MM.1S (cell line): ENCODE data around the gene CREBBP.

Source experiments
- DNase-seq: peaks from one replicate; pipeline ENCODE4 v3.0.0-alpha.2; 2015
- H2AFZ ChIP-seq: fragments of 300-600 bp; sonication (generic); 2 replicates; pipeline ENCODE4 v1.6.0; 2016; ENCODE audit warnings: antibody characterized with exemption, low read length
- H3F3A ChIP-seq: fragments of 300-600 bp; sonication (generic); 2 replicates; pipeline ENCODE4 v1.6.1; 2016; ENCODE audit warnings: mild to moderate bottlenecking, antibody characterized with exemption, low read length, moderate library complexity, mixed read lengths; ENCODE audit not compliant: insufficient read depth
- H3K27ac ChIP-seq: fragments of 300-600 bp; sonication (generic); 2 replicates; pipeline ENCODE4 v1.5.1; 2016; ENCODE audit warnings: mild to moderate bottlenecking, low read length
- H3K27me3 ChIP-seq: fragments of 300-600 bp; sonication (generic); replicated peaks from 2 replicates; pipeline ENCODE4 v1.6.0; 2016; ENCODE audit warnings: low read length; ENCODE audit not compliant: insufficient read depth
- H3K36me3 ChIP-seq: fragments of 300-600 bp; sonication (generic); replicated peaks from 2 replicates; pipeline ENCODE4 v1.6.1; 2016; ENCODE audit warnings: mild to moderate bottlenecking, low read length, mixed read lengths; ENCODE audit not compliant: insufficient read depth
- H3K4me1 ChIP-seq: fragments of 300-600 bp; sonication (generic); 2 replicates; pipeline ENCODE4 v1.6.1; 2016; ENCODE audit warnings: low read length, mixed read lengths
- H3K4me2 ChIP-seq: fragments of 300-600 bp; sonication (generic); 2 replicates; pipeline ENCODE4 v1.6.0; 2016; ENCODE audit warnings: low read depth, low read length
- H3K4me3 ChIP-seq: fragments of 300-600 bp; sonication (generic); 2 replicates; pipeline ENCODE4 v1.5.1; 2016; ENCODE audit warnings: low read length, mixed read lengths
- H3K79me2 ChIP-seq: fragments of 300-600 bp; sonication (generic); 2 replicates; pipeline ENCODE4 v1.6.1; 2016; ENCODE audit warnings: mixed run types, low read length, mixed read lengths
- H3K9ac ChIP-seq: fragments of 300-600 bp; sonication (generic); 2 replicates; pipeline ENCODE4 v1.6.1; 2016; ENCODE audit warnings: low read length, mixed read lengths
- H3K9me2 ChIP-seq: fragments of 300-600 bp; sonication (generic); replicated peaks from 2 replicates; pipeline ENCODE4 v1.6.1; 2016; ENCODE audit warnings: mild to moderate bottlenecking, low read length, mixed read lengths; ENCODE audit not compliant: insufficient read depth
- H3K9me3 ChIP-seq: fragments of 300-600 bp; sonication (generic); replicated peaks from 2 replicates; pipeline ENCODE4 v1.6.1; 2016; ENCODE audit warnings: mild to moderate bottlenecking, low read length, mixed read lengths; ENCODE audit not compliant: insufficient read depth
- H4K20me1 ChIP-seq: fragments of 300-600 bp; sonication (generic); 2 replicates; pipeline ENCODE4 v1.6.1; 2016; ENCODE audit warnings: mild to moderate bottlenecking, low read length, moderate library complexity, mixed read lengths; ENCODE audit not compliant: insufficient read depth
- EZH2 ChIP-seq: fragments of 300-600 bp; sonication (generic); optimal IDR thresholded peaks from 2 replicates; pipeline ENCODE3; 2017; ENCODE audit warnings: low read depth, mild to moderate bottlenecking, antibody characterized with exemption, low read length, mixed read lengths
- EZH2phosphoT487 ChIP-seq: fragments of 300-600 bp; sonication (generic); IDR thresholded peaks from 2 replicates; pipeline ENCODE4 v1.6.1; 2018; ENCODE audit warnings: antibody characterized with exemption, low read length
- TF ChIP-seq, protein P1 (sequence below): fragments of 300-600 bp; sonication (generic); IDR thresholded peaks from 2 replicates; pipeline ENCODE4 v1.5.1; 2016; ENCODE audit warnings: antibody characterized with exemption, low read length, mixed read lengths

The CREBBP gene

GRCh38 chr16:3832668-3833067 is 47.8 kb downstream of the CREBBP start:
- H3F3A ChIP-seq = no peaks in the 10 kb centered on the region
- no peak for DNase-seq
- H3K36me3 ChIP-seq = peaks cover 6% of the 10 kb centered on the region
- H3K9me2 ChIP-seq = no peaks in the 10 kb centered on the region
- no peak overlapping the region for H3K4me2 ChIP-seq
- H3K9ac ChIP-seq = no peak overlapping the region
- H3K27me3 ChIP-seq = no peaks in the 10 kb centered on the region
- no peak overlapping the region for H2AFZ ChIP-seq
- TF ChIP-seq, protein P1, sequence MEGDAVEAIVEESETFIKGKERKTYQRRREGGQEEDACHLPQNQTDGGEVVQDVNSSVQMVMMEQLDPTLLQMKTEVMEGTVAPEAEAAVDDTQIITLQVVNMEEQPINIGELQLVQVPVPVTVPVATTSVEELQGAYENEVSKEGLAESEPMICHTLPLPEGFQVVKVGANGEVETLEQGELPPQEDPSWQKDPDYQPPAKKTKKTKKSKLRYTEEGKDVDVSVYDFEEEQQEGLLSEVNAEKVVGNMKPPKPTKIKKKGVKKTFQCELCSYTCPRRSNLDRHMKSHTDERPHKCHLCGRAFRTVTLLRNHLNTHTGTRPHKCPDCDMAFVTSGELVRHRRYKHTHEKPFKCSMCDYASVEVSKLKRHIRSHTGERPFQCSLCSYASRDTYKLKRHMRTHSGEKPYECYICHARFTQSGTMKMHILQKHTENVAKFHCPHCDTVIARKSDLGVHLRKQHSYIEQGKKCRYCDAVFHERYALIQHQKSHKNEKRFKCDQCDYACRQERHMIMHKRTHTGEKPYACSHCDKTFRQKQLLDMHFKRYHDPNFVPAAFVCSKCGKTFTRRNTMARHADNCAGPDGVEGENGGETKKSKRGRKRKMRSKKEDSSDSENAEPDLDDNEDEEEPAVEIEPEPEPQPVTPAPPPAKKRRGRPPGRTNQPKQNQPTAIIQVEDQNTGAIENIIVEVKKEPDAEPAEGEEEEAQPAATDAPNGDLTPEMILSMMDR = no peak
- TF ChIP-seq EZH2phosphoT487 = no peak
- TF ChIP-seq EZH2 = no peak
- peaks cover 97% of the 10 kb centered on the region for H3K79me2 ChIP-seq
- H3K4me3 ChIP-seq = no peak overlapping the region
- H3K9me3 ChIP-seq = no peaks in the 10 kb centered on the region
- H3K27ac ChIP-seq = no peak overlapping the region
- no peaks in the 10 kb centered on the region for H3K4me1 ChIP-seq
- H4K20me1 ChIP-seq = peaks cover 22% of the 10 kb centered on the region; the same call in 1 of the 2 replicates

DNA sequence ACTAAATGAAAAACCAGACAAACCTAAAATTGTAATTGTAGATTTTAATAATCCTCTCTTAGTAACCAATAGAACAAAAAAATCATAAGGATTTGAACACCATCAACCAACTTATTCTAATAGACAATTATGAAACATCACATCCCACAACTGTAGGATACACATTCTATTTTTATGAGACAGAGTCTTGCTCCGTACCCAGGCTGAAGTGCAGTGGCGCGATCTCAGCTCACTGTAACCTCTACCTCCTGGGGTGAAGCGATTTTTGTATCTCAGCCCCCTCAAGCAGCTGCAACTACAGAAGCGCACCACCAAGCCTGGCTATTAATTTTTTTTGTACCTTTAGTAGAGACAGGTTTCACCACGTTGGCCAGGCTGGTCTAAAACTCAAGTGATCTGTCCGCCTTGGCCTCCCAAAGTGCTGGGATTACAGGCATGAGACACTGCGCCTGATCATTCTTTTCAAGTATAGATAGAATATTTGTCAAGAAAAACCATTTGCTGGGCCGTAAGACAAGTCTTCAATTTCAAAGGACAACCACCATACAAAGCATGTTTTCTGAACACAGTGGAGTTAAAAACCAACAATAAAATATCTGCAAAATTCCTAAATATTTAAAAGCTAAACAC is 49.8 kb downstream of the CREBBP start:
- no peaks in the 10 kb centered on the region for H3K4me1 ChIP-seq
- DNase-seq = no peak
- 0 out of 2 replicates have a peak, but pooled peaks cover 19% of the 10 kb centered on the region for H4K20me1 ChIP-seq
- H3F3A ChIP-seq = no peaks in the 10 kb centered on the region
- no peak overlapping the region for H3K9ac ChIP-seq
- H3K79me2 ChIP-seq = peaks cover 100% of the 10 kb centered on the region
- H3K27me3 ChIP-seq = no peaks in the 10 kb centered on the region
- no peak overlapping the region for H3K4me2 ChIP-seq
- H3K36me3 ChIP-seq = peaks cover 6% of the 10 kb centered on the region
- H2AFZ ChIP-seq = no peak overlapping the region
- H3K9me3 ChIP-seq = no peaks in the 10 kb centered on the region
- H3K27ac ChIP-seq = no peak overlapping the region
- H3K4me3 ChIP-seq = no peak overlapping the region
- TF ChIP-seq EZH2 (no peak), EZH2phosphoT487 (no peak)
- TF ChIP-seq, protein P1 = no peak
- no peaks in the 10 kb centered on the region for H3K9me2 ChIP-seq

GRCh38 chr16:3829631-3830536 is 50.6 kb downstream of the CREBBP start:
- Histone ChIP-seq H3K9me3 (no peaks in the 10 kb centered on the region), H3K4me1 (no peaks in the 10 kb centered on the region), H3K27me3 (no peaks in the 10 kb centered on the region), H3F3A (no peaks in the 10 kb centered on the region), H3K9me2 (no peaks in the 10 kb centered on the region), H3K79me2 (peaks cover 100% of the 10 kb centered on the region), H3K36me3 (peaks cover 6% of the 10 kb centered on the region), H3K4me3 (no peak overlapping the region), H3K9ac (no peak overlapping the region), H2AFZ (no peak overlapping the region), H3K27ac (no peak overlapping the region), H3K4me2 (no peak overlapping the region), H4K20me1 (0 out of 2 replicates have a peak, but pooled peaks cover 19% of the 10 kb centered on the region)
- DNase-seq = no peak
- no peak for TF ChIP-seq EZH2phosphoT487
- TF ChIP-seq EZH2 = no peak
- TF ChIP-seq, protein P1 = no peak
